OCI-LY1 (cell line): ENCODE data around the gene FMN1.

Experiments used
- CTCF ChIP-seq: fragments of 200-600 bp; sonication (generic), shearing (Covaris generic); IDR thresholded peaks from 2 replicates; pipeline ENCODE4 v1.5.1; 2017; ENCODE audit warnings: mild to moderate bottlenecking, antibody characterized with exemption, low read length, moderate library complexity, mixed read lengths
- EZH2 ChIP-seq: fragments of 200-600 bp; sonication (generic), shearing (Covaris generic); IDR thresholded peaks from 2 replicates; pipeline ENCODE4 v1.8.0; 2017; ENCODE audit warnings: borderline replicate concordance, mixed run types, mild to moderate bottlenecking, antibody characterized with exemption, low read length, moderate library complexity, mixed read lengths

- TF ChIP-seq CTCF (no peak), EZH2 (no peak)
These were observed 26.1 kb downstream of the FMN1 start for GRCh38 chr15:33168444-33168843.
